ENCODE data around the gene CAMTA1. TPM values are rescaled to one million over a fixed set of nuclear protein-coding genes. Genes with fewer than 3 reads are reported as not detected.

CAMTA1 gene
- total and polyA plus RNA-seq, 12 donors: 123 to 265 (median 142) TPM

DNA sequence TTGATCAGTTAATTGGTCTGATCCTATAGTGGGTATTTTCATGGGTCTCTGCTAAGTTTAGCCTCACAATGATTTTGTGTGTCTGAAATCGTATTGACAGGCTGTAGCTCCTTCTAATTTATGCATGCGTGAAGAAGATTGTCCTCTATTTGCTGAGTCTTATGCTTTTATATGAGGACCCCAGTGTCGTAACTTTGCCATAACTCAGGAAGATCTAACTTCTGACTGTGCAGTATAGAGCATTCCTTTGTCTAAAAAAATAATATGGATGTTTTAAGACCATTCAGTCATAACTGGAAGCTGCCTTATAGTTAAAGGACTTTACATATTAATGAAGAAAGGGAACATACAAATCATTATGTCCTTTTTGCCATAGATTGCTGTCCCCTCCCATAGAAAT is 73.3 kb downstream of the CAMTA1 start:
- H3K36me3 ChIP-seq: peaks cover 0 to 20% (median 0%) of the 10 kb centered on the region in 9 donors
- 94 to 95% methylated on average over 3 of the region's 3 CpGs for WGBS, 2 donors
- peaks cover 0 to under 1% (median 0%) of the 10 kb centered on the region in 11 donors for H3K9me3 ChIP-seq
- H3K27ac ChIP-seq: no peak overlapping the region
- TF ChIP-seq CTCF (IDR thresholded peaks at IDR 0.05): no peak
- no peaks in the 10 kb centered on the region for H3K27me3 ChIP-seq
- no peak overlapping the region for H3K4me3 ChIP-seq
- intact Hi-C loops (cut with DNase I): no loop called here
- peaks cover 0 to 17% (median 13%) of the 10 kb centered on the region in 9 donors for H3K4me1 ChIP-seq
- ATAC-seq (no peak), DNase-seq (no peak)

- intact Hi-C loops (cut with DNase I): no loop called here
- Histone ChIP-seq H3K27me3 (no peaks in the 10 kb centered on the region), H3K4me3 (no peak overlapping the region), H3K9me3 (no peaks in the 10 kb centered on the region), H3K27ac (peak overlapping the region in 6 of 10 donors; percentile 25 to 47 (median 30)), H3K4me1 (peaks cover 0 to 17% (median 13%) of the 10 kb centered on the region in 9 donors), H3K36me3 (peaks cover 0 to 12% (median 0%) of the 10 kb centered on the region in 9 donors)
- no peak for TF ChIP-seq CTCF (IDR thresholded peaks at IDR 0.05)
- peak in 1 of 2 donors; percentile 10 for DNase-seq
- ATAC-seq: peak in 6 of 8 donors; percentile 23 to 76 (median 64)
- WGBS, 2 donors: 77 to 86% methylated on average over 7 of the region's 7 CpGs
Measured at GRCh38 chr1:6859415-6860343, 74.4 kb downstream of the CAMTA1 start.

- intact Hi-C loops (cut with DNase I): no loop called here
- WGBS, 2 donors: 87 to 92% methylated on average over 6 of the region's 6 CpGs
- H3K27me3 ChIP-seq: no peaks in the 10 kb centered on the region
- no peaks in the 10 kb centered on the region for H3K9me3 ChIP-seq
- peaks cover 0 to 5% (median 0%) of the 10 kb centered on the region in 9 donors for H3K36me3 ChIP-seq
- H3K27ac ChIP-seq: peak overlapping the region in 4 of 10 donors; percentile 24 to 34 (median 26)
- H3K4me3 ChIP-seq: no peak overlapping the region
- H3K4me1 ChIP-seq: peaks cover 0 to 17% (median 13%) of the 10 kb centered on the region in 9 donors
- TF ChIP-seq CTCF (IDR thresholded peaks at IDR 0.05): no peak
- DNase-seq (no peak), ATAC-seq (no peak)
Measured at GRCh38 chr1:6860401-6860800, 75.1 kb downstream of the CAMTA1 start.

GRCh38 chr1:6861075-6861724 is 75.9 kb downstream of the CAMTA1 start:
- intact Hi-C loops (cut with DNase I): no loop called here
- ATAC-seq (no peak), DNase-seq (no peak)
- Histone ChIP-seq H3K36me3 (no peaks in the 10 kb centered on the region), H3K27ac (no peak overlapping the region), H3K4me3 (no peak overlapping the region), H3K4me1 (peaks cover 0 to 17% (median 14%) of the 10 kb centered on the region in 9 donors), H3K27me3 (no peaks in the 10 kb centered on the region), H3K9me3 (no peaks in the 10 kb centered on the region)
- WGBS, 2 donors: 95 to 97% methylated on average over 12 of the region's 12 CpGs
- no peak for TF ChIP-seq CTCF (IDR thresholded peaks at IDR 0.05)
